NB4 (cell line): ENCODE results near the gene CLEC1A.

Source experiments
- CTCF ChIP-seq: IDR thresholded peaks from one replicate; pipeline ENCODE4 v1.5.1; 2012; ENCODE audit warnings: low read depth, low read length
- MYC ChIP-seq: IDR thresholded peaks from 2 replicates; pipeline ENCODE4 v1.6.1; 2011; ENCODE audit warnings: low read depth, low read length
- POLR2A ChIP-seq: IDR thresholded peaks from 2 replicates; pipeline ENCODE4 v1.6.1; 2011; ENCODE audit warnings: mild to moderate bottlenecking; ENCODE audit not compliant: insufficient read length; ENCODE audit errors: extremely low read depth

GRCh38 chr12:10027311-10027710 is 71.5 kb downstream of the CLEC1A start:
- TF ChIP-seq POLR2A: no peak
- no peak for TF ChIP-seq CTCF
- no peak for TF ChIP-seq MYC
